Measurements from ENCODE around the gene IFT81.

IFT81 gene

DNA sequence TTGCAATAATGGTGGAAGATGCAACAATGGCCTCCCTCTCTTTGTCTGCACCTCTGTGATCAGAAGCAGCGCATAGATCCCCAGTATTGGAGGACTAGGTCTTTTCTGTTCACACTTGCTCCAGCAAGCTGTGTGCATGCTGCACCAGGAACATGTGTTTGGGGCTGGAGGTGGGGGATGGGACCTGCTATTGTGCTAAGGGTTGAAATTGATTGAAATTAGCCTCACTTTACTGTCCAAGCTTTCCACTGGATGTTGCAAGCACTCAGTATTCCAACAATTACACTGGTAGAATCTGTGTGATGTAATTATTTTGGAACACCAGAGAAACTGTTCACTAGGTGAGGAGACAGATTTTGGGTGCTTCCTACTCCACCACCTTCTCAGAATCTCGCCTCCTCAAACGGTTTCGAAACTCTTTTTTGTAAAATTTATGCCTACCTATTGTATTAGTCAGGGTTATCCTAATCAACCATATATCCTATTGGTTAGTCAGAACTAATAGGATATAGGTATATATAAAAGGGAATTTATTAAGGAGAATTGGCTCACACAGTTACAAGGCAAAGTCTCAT lies 35.6 kb downstream of the IFT81 start:
- no peak for DNase-seq

GRCh38 chr12:110165540-110166159 lies 41.5 kb downstream of the IFT81 start:
- DNase-seq, result no peak

GRCh38 chr12:110168732-110169455 lies 44.7 kb downstream of the IFT81 start:
- no peak for DNase-seq

- no peak for DNase-seq
Measured at GRCh38 chr12:110170535-110171185, 46.5 kb downstream of the IFT81 start.

- no peak for DNase-seq
Measured at GRCh38 chr12:110171186-110171538, 47.0 kb downstream of the IFT81 start.

GRCh38 chr12:110171636-110172035 lies 47.5 kb downstream of the IFT81 start:
- no peak for DNase-seq

- no peak for DNase-seq
Measured at GRCh38 chr12:110174373-110174996, 50.3 kb downstream of the IFT81 start.

DNA sequence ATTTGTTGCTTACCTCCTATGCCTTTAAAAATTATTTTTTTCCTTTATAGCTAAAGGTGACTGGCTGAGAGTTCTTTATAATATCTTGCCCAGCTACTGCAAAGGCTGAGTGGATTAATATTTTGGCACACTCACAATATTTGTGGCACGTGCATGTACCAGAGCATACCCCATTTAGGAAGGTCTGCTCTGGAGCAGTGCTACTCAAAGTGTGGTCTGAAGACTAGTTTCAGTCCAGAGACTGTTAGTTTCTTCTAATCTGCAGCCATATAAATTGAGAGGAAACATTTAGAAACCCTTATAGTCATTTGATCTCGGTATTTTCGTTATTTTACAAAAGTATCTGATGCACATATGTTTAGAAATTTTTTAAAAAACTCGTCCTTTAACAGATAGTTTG lies 51.0 kb downstream of the IFT81 start:
- no peak for DNase-seq

GRCh38 chr12:110176745-110177144 lies 52.6 kb downstream of the IFT81 start:
- DNase-seq, result peak; percentile 52

DNA sequence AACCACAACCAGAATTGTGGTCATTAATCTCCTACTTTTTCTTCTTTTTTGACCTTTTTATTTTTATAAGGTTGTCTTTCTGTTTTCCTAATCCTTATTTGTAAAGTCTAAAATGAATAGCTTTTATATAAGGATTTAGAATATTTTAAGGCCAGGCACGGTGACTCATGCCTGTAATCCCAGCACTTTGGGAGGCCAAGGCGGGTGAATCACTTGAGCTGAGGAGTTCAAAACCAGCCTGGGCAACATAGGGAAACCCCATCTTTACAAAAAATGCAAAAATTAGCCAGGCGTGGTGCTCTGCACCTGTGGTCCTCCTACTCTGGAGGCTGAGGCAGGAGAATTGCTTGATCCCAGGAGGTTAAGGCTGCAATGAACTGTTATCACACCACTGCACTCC lies 55.1 kb downstream of the IFT81 start:
- DNase-seq, result peak; percentile 77

GRCh38 chr12:110180591-110181005 lies 56.4 kb downstream of the IFT81 start:
- peak; percentile 80 for DNase-seq

GRCh38 chr12:110182281-110182680 lies 58.1 kb downstream of the IFT81 start:
- DNase-seq, result no peak

DNA sequence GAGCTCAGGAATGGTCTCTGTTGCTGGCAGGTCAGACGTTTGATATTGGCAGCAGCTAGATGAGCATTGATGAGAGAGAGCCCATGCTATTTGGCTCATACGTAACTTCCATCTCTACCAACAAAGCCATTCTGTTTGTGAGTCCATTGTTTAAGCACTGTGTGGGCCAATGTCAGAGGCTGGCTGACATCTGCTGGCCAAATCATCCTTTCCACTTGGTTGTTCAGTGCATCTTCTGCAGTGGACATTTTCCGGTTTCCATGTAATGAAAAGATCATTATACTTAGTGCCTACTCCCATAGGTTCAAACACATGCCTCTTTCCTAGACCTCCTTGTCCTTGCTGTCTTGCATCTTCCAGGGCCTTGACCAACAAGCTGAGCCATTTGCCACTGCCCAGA lies 59.2 kb downstream of the IFT81 start:
- DNase-seq, result no peak

DNA sequence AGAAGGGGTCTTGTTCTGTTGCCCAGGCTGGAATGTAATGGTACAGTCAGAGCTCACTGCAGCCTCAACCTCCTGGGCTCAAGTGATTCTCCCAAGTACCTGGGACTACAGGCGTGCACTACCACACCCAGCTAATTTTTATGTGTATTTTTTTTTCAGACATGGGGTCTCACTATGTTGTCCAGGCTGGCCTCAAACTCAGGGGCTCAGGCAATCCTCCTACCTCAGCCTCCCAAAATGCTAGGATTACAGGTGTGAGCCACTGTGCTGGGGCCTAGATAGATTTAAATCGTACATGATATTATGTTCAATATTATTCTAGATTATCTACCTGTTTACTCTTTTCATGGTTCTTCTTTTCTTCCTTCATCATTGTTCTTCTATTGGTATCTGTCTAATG lies 61.5 kb downstream of the IFT81 start:
- DNase-seq, result no peak

GRCh38 chr12:110186059-110186458 lies 61.9 kb downstream of the IFT81 start:
- DNase-seq, result no peak

- DNase-seq, result no peak
Measured at GRCh38 chr12:110193196-110193595, 69.0 kb downstream of the IFT81 start.

GRCh38 chr12:110197003-110197402 lies 72.8 kb downstream of the IFT81 start:
- DNase-seq, result no peak

DNA sequence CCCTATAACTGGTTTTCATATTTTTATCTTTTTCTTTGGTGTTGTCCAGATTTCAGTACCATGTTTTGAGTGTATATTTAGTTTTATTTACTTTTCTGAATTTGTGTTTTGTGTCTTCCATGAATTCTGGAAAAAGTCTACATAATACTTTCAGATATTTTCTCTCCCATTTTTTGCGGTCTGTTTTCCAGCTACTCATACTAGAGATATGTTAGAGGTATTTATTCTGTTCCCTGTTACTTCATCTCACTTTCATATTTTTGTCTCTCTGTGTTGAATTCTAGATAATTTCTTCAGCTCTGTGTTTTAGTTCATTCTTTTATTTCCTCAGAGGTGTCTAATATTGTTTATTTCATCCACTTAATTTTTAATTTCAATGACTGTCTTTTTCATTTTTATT lies 74.2 kb downstream of the IFT81 start:
- no peak for DNase-seq

- peak; percentile 58 for DNase-seq
Measured at GRCh38 chr12:110199339-110200123, 75.4 kb downstream of the IFT81 start.

DNA sequence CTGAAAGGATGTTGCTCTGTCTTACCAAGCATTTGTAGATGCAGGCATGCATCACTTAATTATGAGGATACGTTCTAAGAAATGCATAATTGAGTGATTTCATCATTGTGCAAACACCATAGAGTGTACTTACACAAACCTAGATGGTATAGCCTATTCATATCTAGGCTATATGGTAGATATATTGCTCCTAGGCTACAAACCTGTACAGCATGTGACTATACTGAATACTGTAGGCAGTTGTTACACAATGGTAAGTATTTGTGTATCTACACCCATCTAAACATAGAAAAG lies 75.9 kb downstream of the IFT81 start:
- DNase-seq, result peak; percentile 48

DNA sequence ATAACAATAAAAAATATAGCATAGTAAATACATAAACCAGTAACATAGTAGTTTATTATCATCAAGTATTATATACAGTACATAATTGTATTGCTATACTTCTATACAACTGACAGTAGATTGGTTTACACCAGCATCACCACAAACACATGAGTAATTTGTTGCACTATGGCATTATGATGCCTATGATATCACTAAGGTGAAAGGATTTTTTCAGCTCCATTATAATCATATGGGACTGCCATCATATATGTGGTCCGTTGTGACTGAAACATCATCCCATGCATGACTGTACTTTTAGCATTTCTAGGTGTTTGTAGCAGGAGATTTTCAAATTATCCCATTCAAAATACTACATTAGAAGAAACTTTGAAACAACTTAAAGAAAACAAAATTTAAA lies 77.8 kb downstream of the IFT81 start:
- DNase-seq, result no peak

DNA sequence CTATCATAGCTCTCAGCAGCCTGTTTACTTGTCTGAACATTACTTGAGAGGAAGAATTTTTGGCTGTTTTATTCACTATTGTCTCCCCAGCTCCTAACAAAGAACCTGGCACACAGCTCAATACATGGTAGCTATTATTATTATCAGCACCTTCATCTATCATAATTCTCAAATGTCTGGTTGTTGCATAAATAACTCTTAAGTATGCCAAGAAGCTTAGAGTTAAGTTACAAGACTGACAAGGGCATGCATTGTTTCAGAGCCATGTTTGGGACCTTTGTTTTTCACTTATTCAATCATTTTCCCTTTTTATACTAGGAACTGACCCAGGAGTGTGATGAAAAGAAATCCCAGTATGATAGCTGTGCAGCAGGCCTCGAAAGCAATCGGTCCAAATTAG lies 79.4 kb downstream of the IFT81 start:
- DNase-seq, result no peak

DNA sequence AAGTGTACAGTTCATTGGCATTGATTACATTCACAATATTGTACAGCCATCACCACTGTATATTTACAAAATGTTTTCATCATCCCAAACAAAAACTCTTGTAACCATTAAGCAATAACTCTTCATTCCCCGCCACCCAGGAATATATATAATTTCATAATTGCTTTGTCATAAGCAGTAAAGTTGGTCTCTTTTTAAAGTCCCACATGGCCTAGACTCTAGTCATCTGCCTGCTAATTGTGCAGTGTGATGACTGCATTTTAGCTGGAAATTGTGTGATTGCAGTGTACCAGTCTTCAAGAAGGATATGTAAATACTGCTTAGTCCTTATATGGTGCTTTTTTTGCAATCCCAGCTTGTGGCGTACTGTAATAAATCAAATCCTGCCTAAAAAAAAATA lies 81.8 kb downstream of the IFT81 start:
- DNase-seq, result no peak

Data from fibroblast of skin of abdomen (primary cell).